ENCODE data around the gene POU3F1.

POU3F1 gene

GRCh38 chr1:38006008-38006828 is 40.4 kb downstream of the POU3F1 start:
- DNase-seq (ENCODE audit: extremely low read depth, low read depth) = no peak
- peak overlapping the region; percentile 25 for H3K4me3 ChIP-seq (replicated peaks; ENCODE audit: low read depth, low read length)
- no peak for TF ChIP-seq CTCF (IDR thresholded peaks at IDR 0.05; ENCODE audit: low read depth, low read length, missing control alignments)

DNA sequence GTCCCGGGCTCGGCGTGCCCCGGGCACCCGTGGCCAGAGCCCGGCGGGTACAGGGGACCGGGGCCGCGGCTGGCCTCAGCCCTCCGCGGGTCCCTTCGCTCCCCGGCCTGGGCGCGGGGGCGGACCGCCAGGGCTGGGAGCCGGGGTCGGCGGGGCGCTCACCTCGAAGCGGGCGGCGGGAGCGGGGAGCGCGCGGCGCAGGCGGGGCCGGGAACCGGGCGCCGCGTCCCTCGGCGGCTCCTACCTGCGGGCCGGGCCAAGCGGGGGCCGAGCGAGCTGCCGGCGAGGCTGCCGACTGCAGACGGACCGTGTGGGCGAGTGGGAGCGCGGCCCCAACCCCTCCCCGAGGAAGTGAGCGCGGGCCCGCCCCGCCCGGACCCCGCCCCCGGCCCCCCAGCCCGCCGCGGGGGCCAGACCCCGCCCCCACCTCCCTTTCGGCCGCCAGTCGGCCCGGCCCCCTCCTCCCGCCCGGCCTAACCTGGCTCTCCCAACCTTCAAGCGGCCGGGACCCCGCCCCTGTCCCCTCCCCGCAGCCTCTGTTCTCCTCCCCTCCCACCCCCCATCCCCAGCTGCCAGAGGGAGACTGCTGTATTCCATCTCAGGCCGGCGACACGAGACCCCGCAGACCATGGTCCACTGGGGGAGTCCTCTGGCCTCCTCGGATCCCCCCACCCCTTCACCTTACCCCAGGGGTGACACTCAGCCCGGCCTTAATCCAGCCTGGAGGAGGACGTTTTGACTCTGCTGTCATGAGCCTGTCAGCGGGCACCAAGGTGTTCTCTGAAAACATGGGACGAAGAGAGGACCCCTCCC is 41.2 kb downstream of the POU3F1 start, which contains the start of gene FHL3:
Gene FHL3, minus strand, starts transcription at position 320 of the 813 bp plus-strand sequence. CDS start 6,102 bp downstream, outside the sequence.
- DNase-seq (ENCODE audit: extremely low read depth, low read depth) = no peak
- no peak for TF ChIP-seq CTCF (IDR thresholded peaks at IDR 0.05; ENCODE audit: low read depth, low read length, missing control alignments)
- peak within 1 kb of the TSS; percentile 96 for H3K4me3 ChIP-seq (replicated peaks; ENCODE audit: low read depth, low read length)

DNA sequence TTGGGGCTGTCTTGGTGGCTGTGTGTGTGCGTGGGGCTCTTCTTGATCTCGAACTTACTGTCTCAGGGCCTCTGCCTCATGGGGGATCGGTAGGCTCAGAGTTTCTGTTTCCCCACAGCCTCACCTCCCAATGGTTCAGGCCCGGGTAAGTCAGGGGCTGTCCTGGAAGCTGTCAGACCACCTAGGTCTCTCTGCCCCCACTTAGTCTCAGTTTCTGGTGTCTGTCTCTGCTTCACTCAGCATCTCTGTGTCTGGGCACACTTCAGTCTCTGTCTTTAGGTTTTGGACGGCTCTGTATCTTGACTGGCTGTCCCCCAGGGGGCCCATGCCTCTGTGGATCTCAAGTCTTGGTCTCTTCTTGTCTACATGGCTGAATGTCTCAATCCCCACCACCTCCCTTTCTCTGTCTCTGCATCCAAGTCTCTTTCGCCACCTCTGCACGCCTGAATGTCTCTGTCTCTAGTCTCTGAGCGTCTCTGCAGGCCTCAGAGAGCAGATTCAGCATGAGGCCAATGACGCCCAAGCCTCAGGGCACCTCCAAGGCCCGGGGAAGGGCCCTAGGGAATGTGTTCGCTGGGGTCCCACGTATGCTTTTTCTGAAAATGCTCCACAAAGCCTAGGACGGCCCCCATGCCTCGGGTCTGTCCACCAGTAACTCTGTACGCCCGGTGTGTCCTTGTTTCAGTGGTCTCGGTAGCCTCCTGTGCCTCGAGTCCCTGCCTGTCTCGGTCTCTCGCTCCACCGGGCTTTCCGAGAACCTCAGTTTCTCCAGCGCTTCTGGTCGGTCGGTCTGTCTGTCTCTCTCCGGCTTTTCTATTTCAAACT is 42.1 kb downstream of the POU3F1 start:
- DNase-seq (ENCODE audit: extremely low read depth, low read depth) = no peak
- no peak for TF ChIP-seq CTCF (IDR thresholded peaks at IDR 0.05; ENCODE audit: low read depth, low read length, missing control alignments)
- H3K4me3 ChIP-seq (replicated peaks; ENCODE audit: low read depth, low read length) = peak overlapping the region; percentile 96

DNA sequence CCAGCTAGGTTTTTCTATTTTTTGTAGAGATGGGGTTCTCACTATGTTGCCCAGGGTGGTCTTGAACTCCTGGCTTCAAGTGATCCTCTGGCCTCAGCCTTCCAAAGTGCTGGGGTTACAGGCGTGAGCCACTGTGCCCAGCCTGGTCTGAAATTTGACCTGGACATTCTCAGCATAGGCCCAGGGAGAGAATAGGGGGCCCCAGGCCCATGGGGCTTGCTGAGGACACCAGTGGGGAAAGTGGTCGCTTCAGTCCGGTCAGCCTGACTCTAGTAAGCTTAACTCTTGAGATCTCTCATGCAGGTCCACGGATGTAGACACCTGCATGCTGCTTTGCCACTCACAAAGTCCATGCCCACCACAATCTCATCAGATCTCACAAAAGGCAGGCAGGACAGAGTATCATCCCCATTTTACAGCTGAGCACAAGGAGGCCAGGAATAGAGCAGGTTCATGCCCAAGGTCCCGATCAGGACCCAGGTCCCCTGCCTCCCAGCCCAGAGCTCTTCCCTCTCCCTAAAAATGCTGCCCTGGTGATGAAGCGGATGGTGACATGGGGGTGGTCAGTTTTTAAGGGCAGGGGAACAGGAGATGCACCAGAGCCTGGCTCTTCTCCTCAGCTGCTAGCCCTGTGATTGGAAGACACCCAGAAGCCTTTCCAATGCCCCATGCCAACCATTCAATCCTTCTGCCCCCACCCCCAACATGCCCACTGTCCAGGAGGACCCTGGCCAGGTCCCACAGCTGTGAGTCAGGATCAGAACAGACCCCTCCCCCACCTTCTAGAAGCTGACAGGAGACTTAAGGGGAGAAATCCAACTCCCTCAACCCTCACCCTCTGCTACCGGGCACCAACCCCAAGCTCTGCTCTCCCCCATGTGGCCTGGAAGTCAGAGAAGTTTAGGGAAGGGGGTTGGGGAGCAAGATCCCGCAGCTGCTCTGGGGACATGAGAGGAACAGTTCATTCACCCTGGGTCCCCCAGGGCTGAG is 43.0 kb downstream of the POU3F1 start:
- DNase-seq (ENCODE audit: extremely low read depth, low read depth) = no peak

More for the DNA sequence above, 43.0 kb downstream of the POU3F1 start:
- H3K4me3 ChIP-seq (replicated peaks; ENCODE audit: low read depth, low read length) = peak overlapping the region; percentile 96
- TF ChIP-seq CTCF (IDR thresholded peaks at IDR 0.05; ENCODE audit: low read depth, low read length, missing control alignments) = no peak
